Tibial nerve (tissue), 4 donors: ENCODE results near the gene PTGER1.

Experiments
- EP300 ChIP-seq, 2 donors: sonication (generic); formaldehyde crosslinking; IDR thresholded peaks; one replicate each; pipeline ENCODE4 v1.6.1; 2017; ENCODE audit warnings: antibody characterized with exemption in 2 of 2, mild to moderate bottlenecking in 1 of 2
- POLR2A ChIP-seq, 2 donors: fragments of 450-650 bp; IDR thresholded peaks; one replicate each; pipeline ENCODE4 v1.6.1; 2017; ENCODE audit warnings: antibody characterized with exemption in 2 of 2, mild to moderate bottlenecking in 2 of 2, moderate library complexity in 2 of 2
- TF ChIP-seq, protein P1 (sequence below), 5 experiments: fragments of 200-600 bp in 3 of 5; fragments of 450-650 bp in 2 of 5; sonication (generic) in 3 of 5; IDR thresholded peaks; one replicate each; pipeline ENCODE4 v1.5.1; 2016 to 2019; ENCODE audit warnings: antibody characterized with exemption in 5 of 5, mild to moderate bottlenecking in 3 of 5, moderate library complexity in 2 of 5

DNA sequence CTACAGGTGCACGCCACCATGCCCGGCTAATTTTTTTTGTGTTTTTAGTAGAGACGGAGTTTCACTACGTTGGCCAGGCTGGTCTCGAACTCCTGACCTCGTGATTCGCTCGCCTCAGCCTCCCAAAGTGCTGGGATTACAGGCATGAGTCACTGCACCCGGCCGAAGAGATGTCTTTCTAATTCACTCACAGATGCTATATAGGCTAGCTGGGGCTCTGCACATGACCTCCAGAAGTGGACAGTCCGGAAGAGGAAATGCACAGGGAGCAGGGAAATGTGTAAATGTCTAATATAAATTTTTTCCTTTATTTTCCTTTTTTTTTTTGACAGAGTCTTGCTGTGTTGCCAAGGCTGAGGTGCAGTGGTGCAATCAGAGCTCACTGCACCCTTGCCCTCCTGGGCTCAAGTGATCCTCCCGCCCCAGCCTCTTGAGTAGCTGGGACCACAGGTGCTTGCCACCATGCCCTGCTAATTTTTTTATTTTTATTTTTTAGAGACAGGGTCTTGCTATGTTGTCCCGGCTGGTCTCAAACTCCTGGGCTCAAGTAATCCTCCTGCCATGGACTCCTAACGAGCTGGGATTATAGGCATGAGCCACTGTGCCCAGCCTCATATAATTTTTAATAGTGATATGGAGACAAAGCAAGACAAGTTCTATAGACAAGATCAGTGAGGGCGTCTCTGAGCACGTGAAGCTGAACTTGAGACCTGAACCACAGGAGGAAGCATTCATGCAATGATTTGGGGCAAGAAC, 12.4 kb upstream of the PTGER1 start:
- TF ChIP-seq, protein P1, sequence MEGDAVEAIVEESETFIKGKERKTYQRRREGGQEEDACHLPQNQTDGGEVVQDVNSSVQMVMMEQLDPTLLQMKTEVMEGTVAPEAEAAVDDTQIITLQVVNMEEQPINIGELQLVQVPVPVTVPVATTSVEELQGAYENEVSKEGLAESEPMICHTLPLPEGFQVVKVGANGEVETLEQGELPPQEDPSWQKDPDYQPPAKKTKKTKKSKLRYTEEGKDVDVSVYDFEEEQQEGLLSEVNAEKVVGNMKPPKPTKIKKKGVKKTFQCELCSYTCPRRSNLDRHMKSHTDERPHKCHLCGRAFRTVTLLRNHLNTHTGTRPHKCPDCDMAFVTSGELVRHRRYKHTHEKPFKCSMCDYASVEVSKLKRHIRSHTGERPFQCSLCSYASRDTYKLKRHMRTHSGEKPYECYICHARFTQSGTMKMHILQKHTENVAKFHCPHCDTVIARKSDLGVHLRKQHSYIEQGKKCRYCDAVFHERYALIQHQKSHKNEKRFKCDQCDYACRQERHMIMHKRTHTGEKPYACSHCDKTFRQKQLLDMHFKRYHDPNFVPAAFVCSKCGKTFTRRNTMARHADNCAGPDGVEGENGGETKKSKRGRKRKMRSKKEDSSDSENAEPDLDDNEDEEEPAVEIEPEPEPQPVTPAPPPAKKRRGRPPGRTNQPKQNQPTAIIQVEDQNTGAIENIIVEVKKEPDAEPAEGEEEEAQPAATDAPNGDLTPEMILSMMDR (IDR thresholded peaks at IDR 0.05) = no peak
- TF ChIP-seq EP300 (IDR thresholded peaks at IDR 0.05) (no peak), POLR2A (IDR thresholded peaks at IDR 0.05) (no peak)
